GM21528 (cell line): ENCODE measurements around the gene EREG.
"Not testable (repeated sequence)": the region's sequence is repeated elsewhere in the genome, so short reads cannot be mapped to it uniquely, and the experiment has no call there.

Experiments used
- ATAC-seq: cut with Tn5 transposase; IDR thresholded peaks from one replicate; pipeline ENCODE4 v1.9.1; 2021; ENCODE audit warnings: mild to moderate bottlenecking, moderate library complexity; ENCODE audit not compliant: unreplicated experiment, low FRiP score

The EREG gene

GRCh38 chr4:74340421-74340820 lies 24.5 kb upstream of the EREG start:
- not testable (repeated sequence) for ATAC-seq

DNA sequence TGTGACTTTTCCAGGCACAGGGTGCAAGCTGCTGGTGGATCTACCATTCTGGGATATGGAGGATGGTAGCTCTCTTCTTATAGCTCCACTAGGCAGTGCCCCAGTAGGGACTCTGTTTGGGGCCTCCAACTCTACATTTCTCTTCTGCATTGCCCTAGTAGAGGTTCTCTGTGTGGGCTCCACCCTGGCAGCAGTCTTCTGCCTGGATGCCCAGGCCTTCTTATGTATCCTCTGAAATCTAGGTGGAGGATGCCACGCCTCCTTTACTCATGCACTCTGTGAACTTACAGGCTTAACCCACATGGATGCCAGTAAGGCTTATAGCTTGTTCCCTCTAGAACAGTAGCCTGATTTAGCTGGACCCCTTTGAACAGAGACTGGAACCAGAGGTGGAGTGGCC lies 20.9 kb upstream of the EREG start:
- ATAC-seq: no peak

DNA sequence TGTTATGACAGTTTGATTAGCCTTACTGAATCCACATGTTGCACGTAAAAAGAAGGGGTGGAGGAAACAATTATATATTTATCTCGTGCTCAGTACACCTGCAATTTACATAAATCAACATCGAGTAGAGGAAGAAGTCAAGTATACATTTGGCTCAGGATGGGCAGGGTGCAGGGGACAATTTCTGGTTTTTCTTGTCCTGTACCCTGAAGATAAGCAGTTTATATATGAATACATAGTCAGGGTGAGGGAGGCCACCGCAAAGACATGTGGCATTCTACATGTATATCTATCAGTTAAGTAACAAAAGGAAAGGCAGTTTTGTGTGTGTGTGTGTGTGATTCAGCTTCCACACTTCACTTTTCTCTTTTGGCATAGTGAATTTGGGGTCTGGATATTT lies 11.1 kb upstream of the EREG start:
- ATAC-seq: no peak

DNA sequence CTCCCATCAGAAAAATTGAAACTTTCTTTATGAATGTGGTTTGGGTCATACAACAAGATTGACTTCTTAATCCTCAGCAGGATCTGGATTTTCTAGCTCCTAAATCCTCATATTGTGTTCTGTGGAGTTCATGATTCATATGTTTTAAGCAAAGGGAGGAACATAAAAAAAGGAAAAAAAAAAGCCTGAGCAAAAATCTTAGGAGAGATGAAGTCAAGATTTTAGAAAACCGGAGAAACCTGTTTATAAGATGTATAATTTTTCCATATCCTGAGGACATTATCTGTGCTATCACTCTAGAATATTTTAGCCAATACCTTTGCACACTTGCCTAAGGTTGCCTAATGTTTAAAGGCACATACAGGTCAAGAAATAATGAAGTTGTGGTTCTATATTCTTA lies 7.0 kb upstream of the EREG start:
- ATAC-seq: no peak

GRCh38 chr4:74361671-74362070 lies 3.3 kb upstream of the EREG start:
- ATAC-seq: no peak

GRCh38 chr4:74362347-74362746 lies 2.6 kb upstream of the EREG start:
- ATAC-seq: no peak

DNA sequence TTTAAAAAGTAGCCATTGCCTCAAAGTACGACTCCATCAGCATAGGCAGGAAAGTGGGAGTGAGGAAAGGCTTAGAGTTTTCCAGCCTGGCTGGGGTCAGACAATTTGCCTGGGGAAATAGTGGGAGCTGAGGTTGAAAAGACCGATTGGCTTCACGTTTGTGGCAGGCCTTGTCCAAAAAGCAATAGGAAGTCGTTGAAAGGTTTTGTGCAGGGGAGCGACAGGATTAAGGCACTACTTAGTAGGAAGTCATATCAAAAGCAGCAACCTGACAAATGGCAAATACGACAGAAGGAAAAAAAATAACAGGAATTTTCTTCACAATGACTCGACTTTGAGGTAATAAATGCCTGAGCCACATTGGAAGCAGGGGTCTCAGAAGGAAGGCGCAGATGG lies 691 bp upstream of the EREG start:
- no peak for ATAC-seq

GRCh38 chr4:74365761-74366160 lies 816 bp downstream of the EREG start:
- no peak for ATAC-seq

DNA sequence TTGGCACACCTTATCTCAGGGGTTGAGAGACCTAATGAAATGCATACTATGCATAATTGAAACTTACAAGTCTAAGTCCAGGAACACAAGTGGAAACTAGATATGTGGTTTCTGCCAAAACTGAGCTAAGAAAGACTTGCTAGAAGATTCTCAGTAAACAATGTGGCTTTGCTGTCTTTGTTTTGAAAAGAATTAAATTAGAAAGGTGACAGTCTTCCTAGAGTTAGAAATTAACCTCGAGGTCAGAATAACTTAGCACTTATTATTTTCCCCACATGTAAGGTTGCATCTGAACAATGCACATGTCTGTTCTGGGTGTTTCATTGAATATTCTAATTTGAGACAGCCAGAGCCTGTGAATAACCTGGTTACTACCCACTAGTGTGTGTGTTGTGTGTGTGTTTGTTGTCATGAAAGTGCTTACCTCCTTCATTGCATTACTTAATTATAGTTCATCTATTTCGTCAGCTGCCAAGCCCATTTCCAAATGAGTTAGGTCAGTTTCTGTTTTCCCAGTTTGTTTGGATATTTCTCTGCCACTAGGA lies 1.5 kb downstream of the EREG start:
- ATAC-seq: peak; percentile 48

GRCh38 chr4:74367656-74368290 lies 2.8 kb downstream of the EREG start:
- ATAC-seq: no peak

GRCh38 chr4:74368596-74368995 lies 3.7 kb downstream of the EREG start:
- ATAC-seq: no peak

- no peak for ATAC-seq
Observed at GRCh38 chr4:74369855-74370254, 4.9 kb downstream of the EREG start.

- ATAC-seq: peak; percentile 82
Observed at GRCh38 chr4:74370912-74371311, 6.0 kb downstream of the EREG start.

GRCh38 chr4:74374128-74374527 lies 9.2 kb downstream of the EREG start:
- ATAC-seq: no peak

- ATAC-seq: no peak
Observed at GRCh38 chr4:74374561-74375327, 9.8 kb downstream of the EREG start.

DNA sequence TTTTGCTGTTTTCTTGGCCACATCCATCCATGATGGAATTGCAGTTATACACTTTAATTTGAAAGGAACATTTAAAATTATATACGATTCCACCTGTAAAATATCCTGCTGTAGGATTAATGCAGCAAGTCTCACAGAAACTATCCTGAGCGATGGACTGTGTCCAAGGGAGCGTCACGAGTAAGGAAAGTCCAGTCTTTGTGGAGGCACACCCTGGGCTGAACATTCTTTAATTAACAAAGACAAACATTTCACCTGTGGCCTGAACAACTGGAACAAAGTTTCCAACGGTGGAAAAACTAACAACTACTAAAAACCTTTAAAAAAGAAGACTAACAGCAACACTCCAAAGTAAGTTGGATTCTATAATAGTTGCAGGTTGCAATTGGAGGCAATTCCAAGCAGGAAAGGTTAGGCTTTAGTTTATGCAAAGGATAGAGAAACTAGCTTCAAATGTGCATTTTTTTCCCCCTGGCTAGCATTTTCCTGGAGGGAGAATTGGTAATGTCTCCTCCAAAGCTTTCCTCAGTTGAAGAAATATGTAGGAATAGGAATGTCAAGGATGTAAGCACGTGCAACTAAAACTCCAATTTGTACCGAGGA lies 11.0 kb downstream of the EREG start:
- ATAC-seq: no peak

DNA sequence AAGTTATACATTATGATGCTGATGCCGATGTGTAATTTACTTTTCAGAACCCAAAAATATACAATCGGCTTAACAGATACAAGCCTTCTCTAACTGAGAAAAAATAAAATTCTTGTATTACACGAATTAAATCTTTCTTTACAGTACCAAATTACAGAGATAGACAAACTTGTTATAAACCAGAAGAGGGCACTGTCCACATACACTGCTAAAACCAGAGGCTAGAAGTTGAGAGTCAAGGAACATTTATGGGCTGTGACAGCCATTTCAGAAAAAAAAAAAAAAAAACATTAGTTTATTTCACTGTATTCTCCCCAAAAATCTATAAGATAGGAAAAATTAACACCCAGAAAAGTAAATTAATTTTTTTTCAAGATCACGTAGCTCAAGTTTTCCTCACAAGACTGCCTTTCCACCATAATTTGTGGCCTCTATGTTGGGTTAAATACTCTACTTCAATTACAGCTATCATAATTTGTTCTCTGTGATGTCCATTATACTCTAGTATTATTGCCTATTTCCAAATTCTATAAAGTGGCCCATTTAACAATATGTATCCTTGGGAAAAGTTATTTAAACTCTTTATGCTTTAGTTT lies 12.0 kb downstream of the EREG start:
- ATAC-seq: no peak

DNA sequence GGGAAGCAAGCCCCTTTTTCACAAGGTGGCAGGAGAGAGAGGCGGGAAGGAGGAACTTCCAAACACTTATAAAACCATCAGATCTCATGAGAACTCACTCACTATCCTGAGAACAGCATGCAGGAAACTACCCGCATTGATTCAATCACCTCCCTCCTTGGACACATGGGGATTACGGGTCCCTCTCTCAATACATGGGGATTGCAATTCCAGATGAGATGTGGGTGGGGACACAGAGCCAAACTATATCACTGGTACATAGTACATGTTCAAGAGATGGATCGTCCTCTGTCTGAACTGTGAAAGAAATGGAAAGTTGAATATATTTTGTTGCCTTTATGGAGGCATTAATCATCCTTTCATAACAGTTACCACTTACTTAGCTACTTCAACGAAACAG lies 12.8 kb downstream of the EREG start:
- no peak for ATAC-seq

GRCh38 chr4:74378573-74378972 lies 13.6 kb downstream of the EREG start:
- no peak for ATAC-seq

- no peak for ATAC-seq
Observed at GRCh38 chr4:74379912-74380311, 15.0 kb downstream of the EREG start.

DNA sequence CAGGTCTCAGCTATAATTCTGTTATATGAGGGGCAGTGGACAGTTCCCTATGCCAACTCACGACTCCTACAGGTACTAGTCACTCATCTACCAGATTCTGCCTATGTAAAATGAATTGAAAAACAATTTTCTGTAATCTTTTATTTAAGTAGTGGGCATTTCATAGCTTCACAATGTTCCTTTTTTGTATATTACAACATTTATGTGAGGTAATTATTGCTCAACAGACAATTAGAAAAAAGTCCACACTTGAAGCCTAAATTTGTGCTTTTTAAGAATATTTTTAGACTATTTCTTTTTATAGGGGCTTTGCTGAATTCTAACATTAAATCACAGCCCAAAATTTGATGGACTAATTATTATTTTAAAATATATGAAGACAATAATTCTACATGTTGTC lies 20.4 kb downstream of the EREG start:
- no peak for ATAC-seq
